GM21526 (cell line): ENCODE measurements around the gene GAL3ST2.
"Not testable (repeated sequence)": the region's sequence is repeated elsewhere in the genome, so short reads cannot be mapped to it uniquely, and the experiment has no call there.

Experiments
- ATAC-seq: cut with Tn5 transposase; IDR thresholded peaks from one replicate; pipeline ENCODE4 v1.9.1; 2021; ENCODE audit warnings: moderate library complexity; ENCODE audit not compliant: unreplicated experiment, low FRiP score

The GAL3ST2 gene

GRCh38 chr2:241776336-241777169, at the start of gene GAL3ST2:
Gene GAL3ST2 (plus strand): TSS chr2:241776822. CDS start chr2:241776956, 134 bp downstream.
- ATAC-seq: no peak

- ATAC-seq: no peak
Measured at GRCh38 chr2:241728000-241728399, 48.6 kb upstream of the GAL3ST2 start.

GRCh38 chr2:241728627-241729026, 48.0 kb upstream of the GAL3ST2 start:
- ATAC-seq: no peak

- no peak for ATAC-seq
Measured at GRCh38 chr2:241729868-241730267, 46.8 kb upstream of the GAL3ST2 start.

GRCh38 chr2:241730671-241731293, 45.8 kb upstream of the GAL3ST2 start:
- no peak for ATAC-seq

- not testable (repeated sequence) for ATAC-seq
Measured at GRCh38 chr2:241732513-241733186, 44.0 kb upstream of the GAL3ST2 start.

- ATAC-seq: no peak
Measured at GRCh38 chr2:241733391-241734207, 43.0 kb upstream of the GAL3ST2 start.

GRCh38 chr2:241734208-241734466, 42.5 kb upstream of the GAL3ST2 start:
- no peak for ATAC-seq

GRCh38 chr2:241734467-241735208, 42.0 kb upstream of the GAL3ST2 start, which contains the start of gene D2HGDH:
Gene D2HGDH (plus strand): TSS chr2:241734630. CDS start chr2:241735225, 595 bp downstream.
- ATAC-seq: peak; percentile 70

DNA sequence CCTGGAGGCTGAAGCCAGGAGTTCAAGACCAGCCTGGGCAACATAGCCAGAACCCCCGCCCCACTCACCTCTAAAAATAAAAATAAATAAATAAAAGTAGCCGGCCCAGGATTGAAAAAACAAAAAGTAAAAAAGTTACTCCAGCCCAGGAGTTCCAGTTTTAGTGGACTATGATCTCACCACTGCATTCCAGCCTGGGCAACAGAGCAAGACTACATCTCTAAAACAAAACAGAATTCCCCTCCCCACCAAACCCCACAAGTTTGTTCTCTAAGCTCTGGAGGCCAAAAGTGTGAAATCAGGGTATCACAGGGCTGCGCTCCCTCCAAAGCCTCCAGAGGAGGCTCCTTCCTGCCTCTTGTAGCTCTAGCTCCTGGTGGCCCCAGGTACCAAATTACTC, 40.5 kb upstream of the GAL3ST2 start:
- no peak for ATAC-seq

- no peak for ATAC-seq
Measured at GRCh38 chr2:241738040-241738686, 38.5 kb upstream of the GAL3ST2 start.

DNA sequence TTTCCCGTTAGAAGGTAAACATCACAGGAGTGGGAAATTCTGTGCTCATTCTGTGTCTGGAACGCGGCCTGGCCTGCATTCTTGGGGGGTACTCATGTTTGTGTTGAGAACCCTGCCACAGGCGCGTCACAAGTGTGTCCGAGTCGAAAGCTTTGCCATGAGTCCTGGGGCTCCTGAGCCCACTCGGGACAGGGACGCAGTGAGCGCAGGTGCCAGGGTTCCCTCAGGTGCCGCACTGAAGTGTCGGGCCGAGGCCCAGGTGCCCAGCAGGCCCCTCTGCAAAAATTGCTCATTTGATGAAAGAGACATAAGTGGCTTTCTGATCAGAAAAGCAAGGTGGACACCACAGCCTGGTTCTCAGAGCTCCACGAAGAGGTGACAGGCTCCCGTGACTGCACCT, 37.4 kb upstream of the GAL3ST2 start:
- no peak for ATAC-seq

- no peak for ATAC-seq
Measured at GRCh38 chr2:241739651-241740050, 37.0 kb upstream of the GAL3ST2 start.

DNA sequence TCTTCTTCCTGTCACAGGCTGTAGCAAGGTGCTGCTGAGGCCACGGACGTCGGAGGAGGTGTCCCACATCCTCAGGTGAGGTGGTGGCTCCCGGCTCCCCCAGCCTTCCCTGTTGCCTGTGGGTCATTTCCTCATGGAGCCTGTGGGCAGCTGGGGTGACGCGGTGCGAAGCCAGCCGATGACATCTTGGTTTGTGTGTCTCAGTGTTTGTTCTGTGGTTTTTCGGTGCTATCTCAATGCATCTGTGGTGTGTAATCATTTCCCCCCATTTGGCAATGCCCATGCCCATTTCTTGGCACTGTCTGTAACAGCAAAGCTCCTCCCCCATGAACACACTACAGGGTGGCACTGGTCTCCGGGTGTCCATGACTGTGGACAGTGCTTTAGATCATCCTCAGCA, 35.6 kb upstream of the GAL3ST2 start:
- no peak for ATAC-seq

- ATAC-seq: no peak
Measured at GRCh38 chr2:241742320-241742939, 34.2 kb upstream of the GAL3ST2 start.

DNA sequence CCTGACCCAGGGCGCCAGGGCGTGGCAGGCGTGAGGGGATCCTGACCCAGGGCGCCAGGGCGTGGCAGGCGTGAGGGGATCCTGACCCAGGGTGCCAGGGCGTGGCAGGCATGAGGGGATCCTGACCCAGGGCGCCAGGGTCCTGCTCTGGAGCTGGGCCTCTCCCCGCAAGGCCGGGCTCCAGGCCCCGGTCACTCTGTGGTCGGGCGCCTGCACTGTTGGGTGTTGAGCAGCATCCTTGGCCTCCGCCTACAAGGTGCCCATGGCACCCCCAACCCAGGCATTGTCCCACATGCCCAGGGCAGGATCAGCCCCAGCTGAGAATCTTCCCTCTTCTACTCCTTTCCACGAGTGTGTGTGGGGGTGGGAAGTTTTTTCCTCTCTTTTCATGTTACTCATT, 33.6 kb upstream of the GAL3ST2 start:
- ATAC-seq: not testable (repeated sequence)

DNA sequence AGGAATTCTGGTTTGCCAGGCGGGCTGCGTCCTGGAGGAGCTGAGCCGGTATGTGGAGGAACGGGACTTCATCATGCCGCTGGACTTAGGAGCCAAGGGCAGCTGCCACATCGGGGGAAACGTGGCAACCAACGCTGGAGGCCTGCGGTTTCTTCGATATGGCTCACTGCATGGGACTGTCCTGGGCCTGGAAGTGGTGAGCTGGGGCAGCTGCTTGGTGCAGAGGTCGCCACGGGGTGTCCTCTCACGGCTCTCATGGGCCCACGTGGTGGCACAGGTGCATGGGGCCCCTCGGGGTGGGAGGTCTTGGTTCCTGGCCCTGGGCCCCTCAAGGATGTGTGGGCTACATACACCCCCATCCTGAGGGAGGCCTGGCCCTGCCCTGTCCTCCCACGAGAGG, 33.0 kb upstream of the GAL3ST2 start:
- no peak for ATAC-seq

- ATAC-seq: no peak
Measured at GRCh38 chr2:241744028-241744754, 32.4 kb upstream of the GAL3ST2 start.
